Choroid plexus epithelial cell (primary cell): ENCODE measurements around the gene ABCC8.
"Not testable (repeated sequence)": the region's sequence is repeated elsewhere in the genome, so short reads cannot be mapped to it uniquely, and the experiment has no call there.

Source experiments
- DNase-seq: peaks from one replicate; pipeline ENCODE4 v3.0.0-alpha.2; 2010; ENCODE audit warnings: low read depth
- H3K4me3 ChIP-seq: 2 replicates; pipeline ENCODE4 v1.5.1; 2011; ENCODE audit warnings: low read depth, mild to moderate bottlenecking, control low read depth, low read length, moderate library complexity
- TF ChIP-seq, protein P1 (sequence below): conservative IDR thresholded peaks from 2 replicates; pipeline ENCODE4 v1.5.1; 2011; ENCODE audit warnings: low read depth, mild to moderate bottlenecking, control low read depth, inconsistent platforms, low read length, moderate library complexity

The ABCC8 gene

DNA sequence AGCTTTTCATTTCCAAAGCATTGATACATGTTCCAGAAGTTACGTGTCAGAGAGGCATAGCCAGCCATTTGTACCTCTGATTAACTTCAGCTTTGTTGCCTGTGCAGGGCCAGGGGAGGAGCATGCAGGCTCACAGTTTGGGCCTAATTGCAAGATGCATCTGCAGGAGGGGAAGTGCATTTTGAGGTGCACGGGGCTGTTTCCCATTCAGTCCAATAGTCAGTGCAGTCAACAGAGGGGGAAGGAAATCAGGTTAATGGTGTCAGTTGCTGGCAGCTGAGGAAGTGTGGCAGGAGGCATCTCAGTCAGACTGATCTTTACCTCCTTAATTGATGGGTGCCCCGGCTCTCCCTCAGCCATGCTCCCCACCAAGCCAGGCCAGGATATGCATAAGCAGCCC lies 39.3 kb downstream of the ABCC8 start:
- TF ChIP-seq, protein P1, sequence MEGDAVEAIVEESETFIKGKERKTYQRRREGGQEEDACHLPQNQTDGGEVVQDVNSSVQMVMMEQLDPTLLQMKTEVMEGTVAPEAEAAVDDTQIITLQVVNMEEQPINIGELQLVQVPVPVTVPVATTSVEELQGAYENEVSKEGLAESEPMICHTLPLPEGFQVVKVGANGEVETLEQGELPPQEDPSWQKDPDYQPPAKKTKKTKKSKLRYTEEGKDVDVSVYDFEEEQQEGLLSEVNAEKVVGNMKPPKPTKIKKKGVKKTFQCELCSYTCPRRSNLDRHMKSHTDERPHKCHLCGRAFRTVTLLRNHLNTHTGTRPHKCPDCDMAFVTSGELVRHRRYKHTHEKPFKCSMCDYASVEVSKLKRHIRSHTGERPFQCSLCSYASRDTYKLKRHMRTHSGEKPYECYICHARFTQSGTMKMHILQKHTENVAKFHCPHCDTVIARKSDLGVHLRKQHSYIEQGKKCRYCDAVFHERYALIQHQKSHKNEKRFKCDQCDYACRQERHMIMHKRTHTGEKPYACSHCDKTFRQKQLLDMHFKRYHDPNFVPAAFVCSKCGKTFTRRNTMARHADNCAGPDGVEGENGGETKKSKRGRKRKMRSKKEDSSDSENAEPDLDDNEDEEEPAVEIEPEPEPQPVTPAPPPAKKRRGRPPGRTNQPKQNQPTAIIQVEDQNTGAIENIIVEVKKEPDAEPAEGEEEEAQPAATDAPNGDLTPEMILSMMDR, result no peak
- H3K4me3 ChIP-seq, result no peak overlapping the region
- DNase-seq, result no peak

DNA sequence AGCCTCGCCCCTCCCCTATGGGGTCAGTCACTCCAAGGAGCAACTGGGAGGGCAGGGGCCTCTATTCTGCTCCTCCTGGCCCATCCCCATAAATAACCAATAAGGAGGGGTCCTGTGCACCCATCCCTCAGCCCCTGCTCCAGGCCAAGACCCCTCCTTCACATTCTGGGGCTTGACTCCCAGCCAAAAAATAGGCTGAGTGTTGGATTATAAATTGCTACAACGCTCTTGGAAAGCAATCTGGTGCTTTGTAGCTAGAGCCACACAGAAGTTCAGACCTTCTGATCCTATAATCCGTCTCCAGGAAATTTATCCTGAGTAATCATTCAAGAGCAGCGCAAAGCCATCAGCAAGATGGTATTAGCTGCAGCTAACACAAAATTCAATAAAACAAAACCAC lies 42.5 kb downstream of the ABCC8 start:
- DNase-seq, result no peak
- H3K4me3 ChIP-seq, result no peak overlapping the region
- TF ChIP-seq, protein P1, result no peak

DNA sequence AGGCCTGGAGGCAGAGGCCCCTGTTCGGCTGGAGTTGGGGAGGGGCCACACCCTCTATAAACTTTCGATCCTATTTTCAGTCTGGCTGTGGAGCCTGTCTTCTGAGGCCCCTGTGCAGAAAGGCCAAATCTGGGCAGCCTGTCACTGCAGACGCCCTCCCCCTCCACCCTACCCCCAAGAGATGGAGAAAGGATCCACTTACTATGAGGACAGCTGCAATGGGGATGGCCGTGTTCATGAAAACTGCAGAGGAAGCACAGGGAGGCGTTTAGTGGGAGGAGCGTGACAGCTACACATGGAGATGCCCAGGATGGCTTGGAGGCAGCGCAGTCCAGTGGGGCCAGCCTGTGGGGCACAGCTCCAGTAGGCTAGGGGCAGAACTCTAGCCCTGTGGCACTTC lies 44.6 kb downstream of the ABCC8 start:
- DNase-seq, result no peak
- TF ChIP-seq, protein P1, result no peak
- H3K4me3 ChIP-seq, result no peak overlapping the region

DNA sequence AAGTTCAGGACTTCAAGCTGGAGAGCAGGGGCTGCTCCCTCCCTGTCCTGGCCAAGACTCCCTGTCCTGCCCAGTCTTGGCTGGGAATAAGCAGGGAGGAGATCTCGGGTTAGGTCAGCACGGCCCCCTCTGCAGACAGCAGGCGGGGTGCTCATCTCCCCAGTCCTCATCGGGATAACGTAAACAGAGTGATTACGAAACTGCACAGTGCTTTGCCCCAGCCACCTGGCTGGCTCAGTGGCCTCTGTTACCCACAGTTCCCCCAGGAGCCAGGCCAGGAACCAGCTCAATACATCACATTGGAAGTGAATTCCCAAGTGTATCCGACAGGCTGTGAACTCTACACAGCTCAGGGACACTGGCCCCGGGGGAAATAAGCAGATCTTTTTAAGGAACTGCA lies 45.5 kb downstream of the ABCC8 start:
- TF ChIP-seq, protein P1, result no peak
- no peak overlapping the region for H3K4me3 ChIP-seq
- no peak for DNase-seq

DNA sequence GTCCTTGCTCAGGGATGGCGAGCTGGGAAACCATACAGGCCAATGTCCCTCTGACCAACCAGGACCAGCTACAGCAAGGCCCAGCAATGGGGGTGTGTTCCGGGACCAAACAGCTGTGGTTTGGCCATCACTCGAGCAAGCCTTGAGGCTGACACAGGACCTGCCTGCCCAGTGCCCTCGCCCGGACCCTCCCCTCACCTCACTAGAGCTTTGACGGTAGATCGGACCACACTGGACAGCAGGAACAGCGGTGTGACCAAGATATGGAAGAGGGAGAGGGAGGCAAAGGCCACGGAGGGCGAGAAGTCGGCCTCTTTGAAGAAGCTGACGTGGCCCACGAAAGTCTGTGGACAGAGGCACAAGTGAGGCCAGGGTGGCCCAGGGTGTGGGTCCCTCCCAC lies 46.0 kb downstream of the ABCC8 start:
- TF ChIP-seq, protein P1, result no peak
- no peak overlapping the region for H3K4me3 ChIP-seq
- DNase-seq, result no peak

DNA sequence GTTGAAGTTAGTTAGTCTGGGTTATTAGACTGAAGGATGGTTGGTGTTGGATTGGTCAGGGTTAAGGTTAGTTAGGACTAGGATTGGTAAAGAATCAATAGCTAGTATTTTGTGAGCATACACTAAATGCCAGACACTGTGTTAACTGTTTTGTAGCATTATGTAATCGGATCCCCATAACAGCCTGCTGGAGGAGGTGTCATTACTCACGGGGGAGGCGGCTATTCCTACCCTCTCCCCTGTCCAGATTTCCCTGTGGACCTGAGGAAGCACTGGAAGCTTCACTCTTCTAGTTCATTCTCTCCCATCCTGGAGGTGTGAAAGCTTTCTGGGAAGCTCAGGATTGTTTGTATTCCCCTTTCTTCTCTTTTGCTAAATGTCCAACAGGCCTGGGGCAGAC lies 47.7 kb downstream of the ABCC8 start:
- TF ChIP-seq, protein P1, result no peak
- no peak for DNase-seq
- H3K4me3 ChIP-seq, result no peak overlapping the region

DNA sequence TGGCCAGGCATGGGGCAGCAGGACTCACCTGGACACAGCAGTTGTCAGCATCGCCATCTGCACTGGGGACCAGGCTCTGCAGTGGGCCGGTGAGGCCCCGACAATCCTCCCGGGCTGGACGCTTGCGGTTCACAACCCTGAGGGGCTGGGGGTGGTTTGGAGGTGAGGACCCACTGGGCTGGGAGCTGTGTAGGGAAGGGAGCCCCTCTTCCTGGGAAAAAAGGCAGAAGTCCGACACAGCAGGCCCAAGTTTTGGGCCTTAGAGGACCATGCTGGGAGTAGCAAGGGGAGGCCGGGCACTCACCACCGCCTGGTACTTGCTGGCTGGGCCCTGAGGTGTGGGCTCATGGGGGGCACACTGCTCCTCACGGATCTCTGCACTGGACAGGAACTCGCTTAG lies 48.4 kb downstream of the ABCC8 start:
- TF ChIP-seq, protein P1, result no peak
- H3K4me3 ChIP-seq, result no peak overlapping the region
- DNase-seq, result no peak

DNA sequence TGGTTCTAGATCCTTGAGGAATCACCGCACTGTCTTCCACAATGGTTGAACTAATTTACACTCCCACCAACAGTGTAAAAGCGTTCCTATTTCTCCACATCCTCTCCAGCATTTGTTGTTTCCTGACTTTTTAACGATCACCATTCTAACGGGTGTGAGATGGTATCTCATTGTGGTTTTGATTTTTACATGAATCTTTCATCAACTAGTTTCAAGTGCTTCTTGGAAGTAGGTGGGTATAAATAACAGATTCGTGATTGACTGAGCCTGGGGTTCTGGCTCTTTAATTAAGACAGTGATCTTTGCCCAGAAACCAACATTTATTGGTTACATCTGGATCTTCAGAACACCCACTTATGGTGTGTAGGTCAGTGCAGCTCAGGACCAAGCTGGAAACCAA lies 50.4 kb downstream of the ABCC8 start:
- not testable (repeated sequence) for H3K4me3 ChIP-seq, DNase-seq
